NCI-H510A (cell line): ENCODE data around the gene WDR82.
"Not testable (repeated sequence)": the region's sequence is repeated elsewhere in the genome, so short reads cannot be mapped to it uniquely, and the experiment has no call there.

Experiments used
- DNase-seq: peaks from one replicate; lab custom pipeline; 2025; lab: John Stamatoyannopoulos, UW

WDR82 gene

DNA sequence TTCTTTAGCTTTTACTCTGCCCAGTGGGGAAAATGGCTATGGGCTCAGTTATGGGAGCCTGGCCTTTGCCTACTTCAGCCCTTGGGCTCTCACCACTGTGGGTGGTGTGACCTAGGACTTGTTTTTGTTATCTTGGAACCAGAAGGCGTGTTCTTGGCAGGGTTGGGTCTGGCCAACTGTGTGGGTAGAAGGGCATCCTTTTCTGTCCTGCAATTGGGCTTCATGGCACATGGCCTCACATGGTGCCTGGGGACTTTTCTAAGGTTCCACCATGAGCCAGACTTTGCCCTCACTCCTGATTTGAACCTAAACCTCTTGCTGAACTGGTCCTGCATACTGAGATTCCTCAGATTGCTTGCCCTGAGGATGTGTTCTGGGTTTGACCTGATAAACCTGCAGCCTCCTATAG lies 10.9 kb upstream of the WDR82 start:
- DNase-seq = no peak

DNA sequence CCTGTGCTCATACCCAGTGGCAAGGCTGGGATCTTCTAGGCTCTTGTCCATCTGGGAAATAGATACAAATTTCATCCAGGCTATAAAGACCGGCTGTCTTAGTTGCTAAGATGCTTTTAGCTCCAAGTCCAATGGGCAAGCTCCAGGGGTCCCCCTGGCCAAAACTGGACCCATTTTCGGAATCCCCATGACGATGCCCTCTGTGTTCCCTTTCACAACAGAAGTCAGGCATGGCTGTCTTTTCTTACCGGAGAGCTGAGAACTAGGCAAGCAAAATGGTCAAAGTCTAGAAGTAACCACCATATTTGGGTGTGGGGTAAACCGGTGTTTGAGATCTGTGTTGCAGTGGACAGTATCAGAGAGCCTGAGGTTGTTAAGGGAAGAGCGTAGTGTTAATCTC lies 10.2 kb upstream of the WDR82 start:
- no peak for DNase-seq

DNA sequence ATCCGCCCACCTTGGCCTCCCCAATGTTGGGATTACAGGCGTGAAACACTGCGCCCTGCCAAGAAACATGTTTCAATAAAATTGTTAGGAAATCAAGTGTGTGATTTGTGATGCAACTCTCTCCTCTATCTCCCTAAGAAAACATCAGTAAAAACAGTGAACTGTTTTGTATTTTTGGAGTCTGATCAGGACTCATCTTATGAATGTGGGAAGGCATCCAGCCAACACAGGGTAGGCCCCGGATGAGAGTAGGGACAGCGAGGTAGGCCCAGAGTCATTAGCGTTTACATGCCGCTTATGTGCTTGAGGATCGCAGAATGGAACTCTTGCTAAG lies 8.3 kb upstream of the WDR82 start:
- no peak for DNase-seq

DNA sequence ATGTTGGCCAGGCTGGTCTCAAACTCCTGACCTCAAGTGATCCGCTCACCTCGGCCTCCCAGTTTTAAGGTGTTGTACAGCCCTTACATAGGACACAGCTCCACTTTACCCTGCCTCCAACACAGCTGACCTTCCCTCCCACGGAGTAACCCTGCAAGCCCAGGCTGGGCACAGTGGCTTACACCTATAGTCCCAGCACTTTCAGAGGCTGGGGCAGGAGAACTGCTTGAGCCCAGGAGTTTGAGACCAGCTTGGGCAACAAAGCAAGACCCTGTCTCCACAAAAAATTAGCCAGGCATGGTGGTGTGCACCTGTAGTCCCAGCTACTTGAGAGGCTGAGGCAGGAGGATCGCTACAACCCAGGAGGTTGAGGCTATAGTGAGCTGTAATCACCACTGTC lies 5.6 kb upstream of the WDR82 start:
- DNase-seq = not testable (repeated sequence)

DNA sequence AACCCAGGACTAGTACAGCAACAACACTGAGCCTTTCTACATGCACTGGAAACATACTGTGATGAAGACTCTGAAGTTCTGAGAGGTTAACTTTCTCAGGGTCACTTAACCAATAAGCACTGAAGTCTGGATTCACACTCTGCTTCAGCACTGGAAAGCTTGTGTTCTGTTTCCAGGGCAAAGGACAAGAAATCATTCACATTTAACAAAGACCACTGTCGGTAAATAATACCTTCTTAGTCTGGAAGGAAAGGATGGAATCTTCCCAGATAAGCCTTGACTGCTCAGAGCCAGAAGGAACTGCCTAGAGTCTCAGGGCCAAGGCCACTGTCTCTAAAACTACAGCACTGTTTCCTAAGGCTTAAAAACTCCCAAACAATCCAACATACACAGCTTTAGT lies 4.9 kb upstream of the WDR82 start:
- no peak for DNase-seq

DNA sequence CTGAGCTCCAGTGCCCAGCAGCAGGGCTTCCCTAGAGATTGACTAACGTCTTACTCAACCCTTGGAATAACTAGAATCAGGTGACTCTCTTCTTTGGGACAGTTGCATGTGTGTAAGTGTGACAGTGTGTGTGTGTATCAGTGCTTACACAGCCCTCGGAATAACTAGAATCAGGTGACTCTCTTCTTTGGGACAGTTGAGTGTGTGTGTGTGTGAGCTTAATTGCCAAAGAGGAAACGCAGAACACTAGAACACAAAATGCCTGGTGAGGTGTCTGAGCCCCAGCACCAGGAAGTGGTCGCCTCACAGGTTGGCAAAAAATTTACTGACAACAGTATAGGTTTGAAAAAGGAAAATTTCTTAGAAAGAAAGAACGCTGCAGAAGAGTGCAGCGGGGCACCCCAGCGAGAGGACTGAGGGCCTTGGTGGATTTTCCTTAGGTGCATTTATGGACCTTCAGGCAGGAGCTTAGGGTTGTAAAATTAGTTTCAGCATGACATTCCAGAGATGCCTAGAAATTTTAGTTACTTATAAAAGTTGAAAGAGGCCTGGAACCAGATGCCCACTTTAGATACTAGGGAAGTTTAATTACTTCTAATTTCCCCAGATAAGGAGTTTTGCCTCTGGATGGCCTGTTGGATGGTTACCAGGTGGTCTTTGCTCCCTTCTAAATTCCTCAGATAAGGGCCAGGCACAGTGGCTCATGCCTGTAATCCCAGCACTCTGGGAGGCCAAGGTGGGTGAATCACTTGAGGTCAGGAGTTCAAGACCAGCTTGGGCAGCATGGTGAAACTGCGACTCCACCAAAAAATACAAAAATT lies 3.7 kb upstream of the WDR82 start:
- DNase-seq = no peak

DNA sequence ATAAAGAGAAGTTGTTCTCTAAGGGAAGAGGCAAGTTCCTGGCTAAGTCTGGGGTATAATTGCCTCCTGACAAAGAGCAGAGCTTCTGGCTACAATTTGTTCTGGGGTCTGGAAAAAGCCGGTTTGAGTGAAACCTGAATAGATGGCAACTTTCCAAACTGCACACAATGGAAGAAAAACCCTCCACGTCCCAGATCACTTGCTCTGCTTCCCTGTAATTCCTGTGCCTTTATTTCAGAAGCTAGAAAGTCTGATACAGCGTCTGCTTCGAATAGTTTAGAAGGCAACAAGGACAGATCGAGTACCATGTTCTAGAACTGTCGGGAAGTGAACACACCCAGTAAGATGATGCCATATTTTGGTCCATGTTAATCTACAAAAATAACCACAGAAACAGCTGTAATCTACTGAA lies 1.6 kb upstream of the WDR82 start:
- no peak for DNase-seq

DNA sequence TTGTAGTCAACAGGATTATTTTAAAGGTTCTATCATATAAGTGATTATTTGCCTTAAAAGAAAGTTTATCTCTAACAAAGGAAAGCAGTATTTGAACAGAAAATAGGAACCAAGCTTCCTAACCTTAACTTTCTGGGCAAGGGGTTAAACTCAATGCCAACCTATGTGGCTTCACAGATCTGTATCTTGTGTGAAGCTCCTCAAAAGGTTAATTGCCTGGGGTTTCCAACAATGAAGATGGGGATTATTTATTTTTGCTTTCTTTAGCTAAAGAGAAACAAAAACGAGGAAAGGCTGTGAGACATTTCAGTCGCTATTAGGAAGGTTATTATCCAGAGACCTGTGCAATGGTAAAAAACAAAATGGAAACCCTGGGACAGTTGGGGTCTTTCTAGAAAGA lies 1.1 kb upstream of the WDR82 start:
- no peak for DNase-seq

DNA sequence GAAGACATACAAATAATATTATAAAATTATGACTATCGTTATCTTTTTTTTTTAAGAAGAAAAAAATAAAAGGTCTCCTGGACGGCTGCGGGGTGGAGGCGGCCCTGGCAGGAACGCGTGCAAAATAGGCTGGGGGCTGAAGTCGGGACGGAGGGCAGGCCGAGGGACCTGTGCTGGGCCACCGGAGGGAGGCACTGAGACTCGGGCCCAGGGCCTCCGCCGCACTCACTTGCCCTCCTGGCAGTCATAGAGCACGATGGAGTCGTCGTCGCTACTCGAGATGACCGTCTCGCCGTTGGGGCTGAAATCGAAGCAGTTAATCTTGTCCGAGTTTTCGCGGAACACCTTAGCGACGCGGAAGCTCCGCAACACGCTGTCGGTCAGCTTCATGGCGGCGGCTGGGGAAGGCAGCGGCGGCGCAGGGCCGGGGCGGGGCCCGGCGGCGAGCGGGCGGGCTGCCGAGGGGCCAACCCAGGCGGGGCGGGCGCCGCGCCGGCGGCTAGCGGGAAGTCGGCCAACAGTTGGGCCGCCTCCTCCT lies 408 bp downstream of the WDR82 start:
- no peak for DNase-seq

DNA sequence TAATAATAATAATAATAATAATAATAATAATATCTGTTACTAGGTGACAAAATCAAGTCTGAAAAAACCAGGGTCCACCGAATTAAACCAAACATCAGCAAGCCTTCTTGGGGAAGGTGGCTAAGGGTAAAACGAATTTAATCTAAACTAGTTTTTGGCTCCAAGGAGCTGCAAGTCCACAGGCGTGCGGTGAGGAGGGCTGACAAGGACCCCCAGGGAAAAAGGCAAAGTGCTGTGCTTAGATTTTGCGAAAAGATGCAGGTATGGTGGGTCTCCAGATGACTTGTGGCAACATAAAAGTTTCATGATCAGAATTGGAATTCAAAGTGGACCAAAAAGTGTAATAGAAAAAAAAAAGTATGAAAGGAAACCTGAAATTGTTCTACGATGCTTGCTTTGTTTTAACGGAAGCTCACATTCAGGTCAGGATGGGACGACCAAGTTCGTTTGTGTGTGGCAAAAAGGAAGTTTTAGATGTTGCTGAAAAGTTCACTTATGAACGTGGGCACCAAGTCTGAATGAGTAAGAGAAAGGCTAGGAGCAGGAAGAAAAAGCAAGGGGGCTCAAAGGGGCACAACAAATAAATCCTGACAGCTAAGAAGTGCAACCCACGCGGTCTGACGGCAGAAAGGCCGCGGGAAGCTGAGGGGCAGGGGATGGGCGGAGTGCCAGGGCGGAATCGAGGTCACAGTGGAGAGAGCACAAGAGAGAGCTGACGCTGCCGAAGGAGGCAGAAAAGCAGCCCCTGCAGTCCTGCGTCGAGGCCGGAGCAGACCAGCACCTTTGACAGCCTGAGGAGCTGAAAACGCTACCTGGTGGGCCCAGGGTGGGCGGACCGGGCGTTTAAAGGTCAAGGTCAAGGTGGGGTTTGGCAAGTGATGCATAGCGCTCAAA lies 1.1 kb downstream of the WDR82 start:
- DNase-seq = peak; percentile 27

DNA sequence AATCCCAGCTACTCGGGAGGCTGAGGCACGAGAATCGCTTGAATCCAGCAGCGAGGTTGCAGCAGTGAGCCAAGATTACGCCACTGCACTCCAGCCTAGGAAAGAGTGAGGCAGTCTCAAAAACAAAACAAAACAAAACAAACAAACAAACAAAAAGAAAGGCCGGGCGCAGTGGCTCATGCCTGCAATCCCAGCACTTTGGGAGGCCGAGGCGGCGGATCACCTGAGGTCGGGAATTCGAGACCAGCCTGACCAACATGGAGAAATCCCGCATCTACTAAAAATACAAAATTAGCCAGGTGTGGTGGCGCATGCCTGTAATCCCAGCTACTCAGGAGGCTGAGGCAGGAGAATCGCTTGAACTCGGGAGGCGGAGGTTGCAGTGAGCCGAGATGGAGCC lies 3.7 kb downstream of the WDR82 start:
- not testable (repeated sequence) for DNase-seq

DNA sequence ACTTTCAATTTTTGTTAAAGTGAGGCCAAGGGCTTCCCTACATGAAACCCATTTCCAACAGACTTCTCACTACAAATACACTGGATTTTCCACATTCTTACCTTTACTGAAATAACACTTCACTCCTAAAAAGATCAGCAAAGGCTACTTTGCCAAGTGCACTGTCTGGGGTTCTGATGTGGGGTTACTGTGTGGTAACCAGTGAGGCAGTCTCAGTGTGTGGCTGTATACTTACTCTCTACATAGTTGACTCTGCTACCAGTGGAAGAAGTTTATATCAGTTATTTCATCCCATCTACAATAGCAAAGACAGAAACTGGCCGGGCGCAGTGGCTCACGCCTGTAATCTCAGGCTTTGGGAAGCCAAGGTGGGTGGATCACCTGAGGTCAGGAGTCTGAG lies 5.6 kb downstream of the WDR82 start:
- no peak for DNase-seq

DNA sequence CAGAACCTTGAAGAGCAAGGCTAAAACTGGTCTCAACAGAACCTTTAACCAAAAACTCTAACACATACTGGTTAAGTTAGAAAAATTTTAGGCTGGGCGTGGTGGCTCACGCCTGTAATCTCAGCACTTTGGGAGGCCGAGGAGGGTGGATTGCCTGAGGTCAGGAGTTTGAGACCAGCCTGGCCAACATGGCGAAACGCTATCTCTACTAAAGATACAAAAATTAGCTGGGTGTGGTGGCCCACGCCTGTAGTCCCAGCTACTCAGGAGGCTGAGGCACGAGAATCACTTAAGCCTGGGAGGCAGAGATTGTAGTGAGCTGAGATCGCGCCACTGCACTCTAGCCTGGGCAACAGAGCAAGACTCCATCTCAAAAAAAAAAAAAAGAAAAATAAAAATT lies 6.3 kb downstream of the WDR82 start:
- not testable (repeated sequence) for DNase-seq

DNA sequence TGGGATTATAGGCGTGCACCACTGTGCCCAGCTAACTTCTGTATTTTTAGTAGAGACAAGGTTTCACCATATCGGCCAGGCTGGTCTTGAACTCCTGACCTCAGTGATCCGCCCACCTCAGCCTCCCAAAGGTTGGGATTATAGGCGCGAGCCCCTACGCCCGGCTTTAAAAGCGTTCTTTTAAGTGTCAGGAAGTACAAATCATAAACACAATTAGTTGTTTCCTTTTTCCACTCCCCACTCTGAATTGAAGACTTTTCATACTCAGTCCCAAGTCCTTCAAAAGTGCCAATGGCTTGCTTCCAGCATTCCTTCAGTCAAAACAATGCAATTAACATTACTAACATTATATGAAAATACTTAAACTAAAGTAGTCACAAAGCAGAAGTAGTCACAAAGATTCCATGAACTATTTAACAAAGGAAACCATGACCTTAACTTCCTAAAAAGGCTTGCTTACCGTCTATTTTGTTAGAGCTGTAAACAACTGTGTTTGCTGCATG lies 8.1 kb downstream of the WDR82 start:
- no peak for DNase-seq

DNA sequence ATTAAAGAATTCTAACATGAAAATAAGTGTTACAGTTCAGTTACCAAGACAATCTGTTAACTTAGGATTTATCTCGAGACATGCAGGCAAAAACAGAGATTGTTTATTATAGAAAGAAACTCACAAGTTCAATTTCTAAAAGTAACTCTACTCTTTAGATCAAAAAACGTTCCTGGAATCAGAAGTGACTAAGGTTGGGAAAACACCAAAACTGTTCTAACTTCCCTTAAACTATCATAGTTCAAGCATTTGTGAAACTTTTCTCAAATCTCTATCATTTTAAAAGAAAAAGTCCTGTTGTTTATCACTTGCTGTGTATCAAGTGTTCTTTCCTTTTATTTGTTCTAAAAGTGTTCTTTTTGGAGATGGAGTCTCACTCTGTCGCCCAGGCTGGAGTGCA lies 8.7 kb downstream of the WDR82 start:
- DNase-seq = no peak

DNA sequence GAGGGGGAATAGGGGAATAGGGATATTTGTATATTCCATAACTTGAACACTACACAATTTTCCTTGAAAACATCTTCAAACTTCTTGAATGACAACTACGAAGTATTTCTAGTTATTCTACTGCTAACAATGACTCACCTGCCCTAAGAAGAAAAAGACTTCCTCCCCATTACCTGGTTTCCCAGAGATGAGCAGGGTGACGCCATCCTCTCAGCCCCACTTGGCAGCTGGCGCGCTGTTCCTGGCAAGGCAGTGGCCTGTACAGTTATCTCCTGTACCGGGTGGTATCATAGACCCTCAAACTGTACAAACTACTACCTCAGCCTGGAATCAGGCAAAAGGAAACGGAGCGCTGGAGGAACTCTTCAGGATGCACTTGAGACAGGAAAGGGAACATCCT lies 10.4 kb downstream of the WDR82 start:
- no peak for DNase-seq

DNA sequence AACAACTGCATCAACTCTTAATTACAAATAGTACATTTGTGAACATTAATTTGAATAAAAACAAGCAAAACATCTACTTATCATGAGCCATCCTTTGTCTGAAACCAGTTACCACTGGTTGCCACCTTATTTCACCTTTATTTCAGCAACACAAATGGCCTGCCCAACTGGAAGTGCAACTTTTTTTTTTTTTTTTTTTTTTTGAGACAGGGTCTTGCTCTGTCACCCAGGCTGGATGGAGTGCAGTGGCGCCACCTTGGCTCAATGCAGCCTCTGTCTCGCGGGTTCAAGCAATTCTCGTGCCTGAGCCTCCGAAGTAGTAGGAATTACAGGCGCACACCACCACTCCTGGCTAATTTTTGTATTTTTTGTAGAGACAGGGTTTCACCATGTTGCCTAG lies 13.1 kb downstream of the WDR82 start:
- no peak for DNase-seq

DNA sequence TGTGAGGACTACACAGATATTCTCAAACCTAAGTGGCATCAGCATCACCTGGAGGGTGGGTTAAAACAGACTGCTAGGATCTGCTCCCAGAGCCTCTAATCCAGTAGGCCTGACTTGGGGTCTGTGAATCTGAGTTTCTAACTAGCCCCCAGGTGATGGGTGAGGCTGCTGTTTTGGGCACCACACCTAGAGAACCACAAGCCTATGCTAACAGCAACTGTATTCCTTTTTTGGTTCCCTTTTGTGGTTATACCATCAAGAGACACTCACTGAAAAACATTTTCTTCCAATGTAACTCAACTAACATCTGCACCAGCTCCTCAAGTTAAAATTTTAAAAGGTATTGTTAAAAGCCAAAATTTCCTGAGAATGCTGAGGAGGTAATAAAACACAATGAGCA lies 16.0 kb downstream of the WDR82 start:
- DNase-seq = no peak

DNA sequence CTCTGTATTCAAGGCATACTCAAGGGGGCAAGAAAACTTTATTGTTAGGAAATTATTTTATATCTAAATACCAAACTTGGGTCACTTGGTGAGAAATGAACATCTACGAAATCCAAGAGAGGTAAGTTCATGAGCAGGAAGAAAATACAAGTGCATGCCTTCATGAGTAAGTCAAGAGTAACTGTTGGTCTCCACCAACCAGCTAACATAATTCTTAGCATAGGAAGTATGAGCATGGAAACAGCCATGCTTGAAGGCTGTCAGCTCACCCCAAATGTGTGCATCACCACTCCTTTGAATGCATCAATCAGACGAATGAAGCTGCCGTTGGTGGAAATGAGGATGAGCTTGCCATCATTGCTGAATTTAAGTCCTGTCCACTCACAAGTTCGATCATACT lies 19.0 kb downstream of the WDR82 start:
- DNase-seq = no peak

DNA sequence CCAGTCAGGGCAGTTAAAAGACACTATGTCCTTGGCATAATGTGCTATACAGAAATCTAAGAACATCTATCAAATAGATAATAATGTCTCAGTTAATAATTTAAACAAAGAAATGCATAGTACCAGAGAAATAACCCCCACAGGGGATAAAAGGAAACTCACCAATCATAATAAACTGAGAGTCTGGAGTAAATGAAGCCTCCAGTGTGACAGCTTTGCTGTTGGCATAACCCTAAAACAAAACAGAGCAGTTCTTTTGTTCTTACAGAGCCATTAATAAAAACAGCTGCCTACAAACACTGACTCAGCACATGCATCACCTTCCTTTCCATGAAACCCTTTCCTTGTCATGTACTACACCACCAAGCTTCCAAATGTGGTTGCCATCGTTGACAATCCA lies 19.4 kb downstream of the WDR82 start:
- DNase-seq = no peak

DNA sequence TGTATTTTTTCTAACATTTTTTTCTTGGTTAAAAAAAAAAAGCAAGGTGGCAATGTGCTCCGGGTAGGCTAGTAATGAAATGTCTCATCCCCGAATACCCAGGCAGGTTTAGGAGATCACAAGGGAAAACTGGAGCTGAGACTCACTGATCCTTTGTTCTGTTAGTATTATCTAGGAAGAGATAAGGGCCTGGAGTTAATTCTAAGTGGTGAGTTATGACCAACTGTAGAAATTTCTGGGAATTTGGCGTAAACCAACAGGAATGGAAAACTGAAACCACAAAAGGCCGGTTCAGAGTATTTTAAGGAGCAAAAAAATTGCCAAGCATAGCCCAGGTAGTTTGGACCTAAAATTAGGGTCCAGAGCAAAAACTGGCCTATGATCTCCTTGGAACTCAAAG lies 20.5 kb downstream of the WDR82 start:
- DNase-seq = no peak

DNA sequence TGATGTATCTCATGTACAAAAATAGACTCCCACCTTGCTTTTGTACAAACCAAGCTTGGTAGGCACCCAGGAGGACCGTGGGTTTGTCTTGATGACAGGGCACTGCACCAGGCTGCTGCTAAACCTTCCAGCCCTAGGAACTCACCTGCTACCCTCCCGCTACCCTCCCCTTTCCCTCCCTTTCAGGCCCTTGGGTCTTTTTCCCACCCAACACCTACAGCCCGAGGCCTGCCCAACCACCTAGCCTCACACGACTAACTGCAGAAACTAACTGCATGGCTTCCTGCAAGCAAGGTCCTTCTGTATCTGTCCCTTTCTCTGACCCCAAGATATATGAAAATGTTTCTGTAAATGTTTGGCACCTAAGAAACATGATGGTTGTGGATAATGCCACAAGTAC lies 21.8 kb downstream of the WDR82 start:
- no peak for DNase-seq

DNA sequence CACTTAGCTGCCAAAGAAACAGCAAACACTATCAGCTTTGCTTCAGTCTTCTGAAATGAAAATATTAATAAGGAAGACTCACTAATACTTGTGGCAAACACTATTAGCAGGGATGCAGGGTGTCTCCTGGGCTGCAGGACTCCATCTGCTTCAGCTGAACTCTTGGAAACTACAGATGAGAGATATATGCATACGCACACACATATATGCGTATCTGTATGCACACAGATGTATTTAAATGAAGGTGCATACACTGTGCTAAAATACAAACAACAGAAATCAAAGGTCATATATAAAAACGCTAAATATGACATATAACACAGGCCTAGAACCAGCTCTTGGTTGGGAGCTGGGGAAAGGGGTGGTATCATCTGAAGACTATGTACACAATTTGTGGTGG lies 22.3 kb downstream of the WDR82 start:
- DNase-seq = no peak
